ENCODE data around the gene ZNF512B.
A peak's percentile ranks its signal among the peaks of the same experiment; 100 is the strongest.

The ZNF512B gene

GRCh38 chr20:63952210-63952535 lies 17.6 kb downstream of the ZNF512B start:
- DNase-seq, result no peak
- Mint-ChIP-seq H3K36me3 (ENCODE audit: low read depth) (no peaks in the 10 kb centered on the region), H3K4me1 (peaks cover 56% of the 10 kb centered on the region), H3K9me3 (no peaks in the 10 kb centered on the region), H3K27me3 (no peaks in the 10 kb centered on the region), H3K27ac (no peak overlapping the region), H3K4me3 (no peak overlapping the region)
- ATAC-seq, result no peak

GRCh38 chr20:63951398-63952209 lies 18.1 kb downstream of the ZNF512B start:
- no peaks in the 10 kb centered on the region for H3K36me3 Mint-ChIP-seq (ENCODE audit: low read depth)
- no peak for DNase-seq
- no peak for ATAC-seq
- no peaks in the 10 kb centered on the region for H3K9me3 Mint-ChIP-seq
- H3K4me1 Mint-ChIP-seq, result peaks cover 58% of the 10 kb centered on the region
- H3K27ac Mint-ChIP-seq, result no peak overlapping the region
- no peaks in the 10 kb centered on the region for H3K27me3 Mint-ChIP-seq
- H3K4me3 Mint-ChIP-seq, result no peak overlapping the region

GRCh38 chr20:63950701-63951397 lies 18.9 kb downstream of the ZNF512B start:
- H3K27ac Mint-ChIP-seq, result no peak overlapping the region

GRCh38 chr20:63947638-63948456 lies 21.9 kb downstream of the ZNF512B start:
- Mint-ChIP-seq H3K4me3 (peak overlapping the region; percentile 74), H3K36me3 (ENCODE audit: low read depth) (peaks cover 3% of the 10 kb centered on the region), H3K9me3 (no peaks in the 10 kb centered on the region), H3K27me3 (no peaks in the 10 kb centered on the region), H3K4me1 (peaks cover 31% of the 10 kb centered on the region), H3K27ac (peak overlapping the region; percentile 84)
- DNase-seq (no peak), ATAC-seq (peak; percentile 51)

More at GRCh38 chr20:63950701-63951397, 18.9 kb downstream of the ZNF512B start:
- no peak overlapping the region for H3K4me3 Mint-ChIP-seq
- peaks cover under 1% of the 10 kb centered on the region for H3K36me3 Mint-ChIP-seq (ENCODE audit: low read depth)
- no peaks in the 10 kb centered on the region for H3K27me3 Mint-ChIP-seq
- peaks cover 55% of the 10 kb centered on the region for H3K4me1 Mint-ChIP-seq
- DNase-seq, result no peak
- no peaks in the 10 kb centered on the region for H3K9me3 Mint-ChIP-seq
- ATAC-seq, result no peak

GRCh38 chr20:63946986-63947637 lies 22.6 kb downstream of the ZNF512B start:
- no peak overlapping the region for H3K27ac Mint-ChIP-seq

GRCh38 chr20:63945921-63946920 lies 23.5 kb downstream of the ZNF512B start:
- DNase-seq (no peak), ATAC-seq (no peak)
- Mint-ChIP-seq H3K36me3 (ENCODE audit: low read depth) (peaks cover 3% of the 10 kb centered on the region), H3K4me3 (no peak overlapping the region), H3K27ac (no peak overlapping the region), H3K27me3 (no peaks in the 10 kb centered on the region), H3K4me1 (peaks cover 31% of the 10 kb centered on the region), H3K9me3 (no peaks in the 10 kb centered on the region)

More at GRCh38 chr20:63946986-63947637, 22.6 kb downstream of the ZNF512B start:
- H3K27me3 Mint-ChIP-seq, result no peaks in the 10 kb centered on the region
- H3K4me1 Mint-ChIP-seq, result peaks cover 31% of the 10 kb centered on the region
- H3K36me3 Mint-ChIP-seq (ENCODE audit: low read depth), result peaks cover 3% of the 10 kb centered on the region
- ATAC-seq (no peak), DNase-seq (no peak)
- H3K4me3 Mint-ChIP-seq, result peak overlapping the region; percentile 26
- no peaks in the 10 kb centered on the region for H3K9me3 Mint-ChIP-seq

- Mint-ChIP-seq H3K4me3 (no peak overlapping the region), H3K4me1 (peaks cover 35% of the 10 kb centered on the region), H3K36me3 (ENCODE audit: low read depth) (peaks cover 3% of the 10 kb centered on the region), H3K27ac (no peak overlapping the region), H3K9me3 (no peaks in the 10 kb centered on the region), H3K27me3 (no peaks in the 10 kb centered on the region)
- DNase-seq (no peak), ATAC-seq (no peak)
Measured at GRCh38 chr20:63945031-63945658, 24.6 kb downstream of the ZNF512B start.

- ATAC-seq (no peak), DNase-seq (no peak)
- peaks cover 34% of the 10 kb centered on the region for H3K4me1 Mint-ChIP-seq
- peaks cover 3% of the 10 kb centered on the region for H3K36me3 Mint-ChIP-seq (ENCODE audit: low read depth)
- no peak overlapping the region for H3K4me3 Mint-ChIP-seq
- no peak overlapping the region for H3K27ac Mint-ChIP-seq
- H3K27me3 Mint-ChIP-seq, result no peaks in the 10 kb centered on the region
- no peaks in the 10 kb centered on the region for H3K9me3 Mint-ChIP-seq
Measured at GRCh38 chr20:63944078-63944941, 25.4 kb downstream of the ZNF512B start.

- no peak overlapping the region for H3K27ac Mint-ChIP-seq
Measured at GRCh38 chr20:63943808-63944077, 26.0 kb downstream of the ZNF512B start.

GRCh38 chr20:63942969-63943807 lies 26.5 kb downstream of the ZNF512B start:
- Mint-ChIP-seq H3K36me3 (ENCODE audit: low read depth) (peaks cover 3% of the 10 kb centered on the region), H3K27ac (no peak overlapping the region), H3K4me1 (peaks cover 24% of the 10 kb centered on the region), H3K9me3 (no peaks in the 10 kb centered on the region), H3K4me3 (no peak overlapping the region), H3K27me3 (no peaks in the 10 kb centered on the region)
- ATAC-seq (no peak), DNase-seq (no peak)

More at GRCh38 chr20:63943808-63944077, 26.0 kb downstream of the ZNF512B start:
- Mint-ChIP-seq H3K36me3 (ENCODE audit: low read depth) (peaks cover 3% of the 10 kb centered on the region), H3K4me1 (peaks cover 29% of the 10 kb centered on the region), H3K27me3 (no peaks in the 10 kb centered on the region), H3K4me3 (no peak overlapping the region), H3K9me3 (no peaks in the 10 kb centered on the region)
- ATAC-seq (no peak), DNase-seq (no peak)

- Mint-ChIP-seq H3K36me3 (ENCODE audit: low read depth) (peaks cover 3% of the 10 kb centered on the region), H3K9me3 (no peaks in the 10 kb centered on the region)
Measured at GRCh38 chr20:63942250-63942951, 27.3 kb downstream of the ZNF512B start.

More at GRCh38 chr20:63942250-63942951, 27.3 kb downstream of the ZNF512B start:
- Mint-ChIP-seq H3K4me1 (peaks cover 18% of the 10 kb centered on the region), H3K4me3 (no peak overlapping the region), H3K27ac (peak overlapping the region; percentile 79), H3K27me3 (no peaks in the 10 kb centered on the region)
- no peak for ATAC-seq
- DNase-seq, result peak; percentile 67

Data from activated naive CD8-positive, alpha-beta T cell treated with anti-CD3 and anti-CD28 coated beads, Interleukin-2, amount 50 U/mL, for 24 hours (primary cell).